SK-N-SH (cell line): ENCODE results near the gene IFT52.

Experiments
- MEF2A ChIP-seq: IDR thresholded peaks from 2 replicates; pipeline ENCODE4 v1.4.0; 2012; ENCODE audit warnings: low read depth, borderline replicate concordance
- TAF1 ChIP-seq: IDR thresholded peaks from 2 replicates; pipeline ENCODE4 v1.6.1; 2012; ENCODE audit warnings: low read depth, mild to moderate bottlenecking, low read length, moderate library complexity, borderline replicate concordance

DNA sequence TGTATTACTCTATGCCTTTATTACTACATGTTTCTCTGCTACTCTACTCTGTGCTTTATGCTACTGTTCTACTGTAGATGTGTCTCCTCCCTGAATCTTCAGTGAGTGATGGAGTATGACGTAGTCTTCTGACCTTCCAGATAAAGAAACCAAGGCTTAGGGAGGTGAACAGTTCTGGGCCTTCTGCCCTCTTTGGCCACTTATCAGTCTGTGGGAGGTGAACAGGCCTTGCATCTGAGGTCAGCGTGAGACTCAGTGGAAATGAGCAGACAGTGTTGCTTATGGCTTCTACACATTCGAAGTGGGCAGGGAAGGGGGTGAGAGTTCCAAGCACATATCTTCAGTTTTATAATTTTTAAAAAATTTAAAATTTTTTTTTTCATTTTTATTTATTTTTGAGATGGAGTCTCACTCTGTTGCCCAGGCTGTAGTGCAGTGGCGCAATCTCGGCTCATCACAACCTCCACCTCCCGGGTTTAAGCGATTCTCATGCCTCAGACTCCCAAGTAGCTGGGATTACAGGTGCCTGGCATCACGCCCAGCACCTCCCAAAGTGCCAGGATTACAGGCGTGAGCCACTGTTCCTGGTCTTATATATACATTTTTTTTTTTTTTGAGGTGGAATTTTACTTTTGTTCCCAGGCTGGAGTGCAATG lies 100.3 kb downstream of the IFT52 start:
- TF ChIP-seq MEF2A = no peak
- no peak for TF ChIP-seq TAF1
